GM12874 (cell line): ENCODE data around the gene MYO1H.

ENCODE experiments used
- CTCF ChIP-seq: IDR thresholded peaks from 2 replicates; pipeline ENCODE4 v1.5.1; 2011; ENCODE audit warnings: low read depth, mild to moderate bottlenecking, control low read depth, low read length, moderate library complexity; ENCODE audit not compliant: insufficient read depth

MYO1H gene

GRCh38 chr12:109436188-109436560 is 88.5 kb downstream of the MYO1H start:
- TF ChIP-seq CTCF: no peak

- no peak for TF ChIP-seq CTCF
Observed at GRCh38 chr12:109439181-109439580, 91.5 kb downstream of the MYO1H start.

GRCh38 chr12:109440851-109441490 is 93.3 kb downstream of the MYO1H start:
- no peak for TF ChIP-seq CTCF

- no peak for TF ChIP-seq CTCF
Observed at GRCh38 chr12:109443794-109444193, 96.1 kb downstream of the MYO1H start.

GRCh38 chr12:109444259-109444658 is 96.6 kb downstream of the MYO1H start:
- no peak for TF ChIP-seq CTCF

GRCh38 chr12:109445191-109445609 is 97.5 kb downstream of the MYO1H start:
- no peak for TF ChIP-seq CTCF

GRCh38 chr12:109446869-109447268 is 99.2 kb downstream of the MYO1H start:
- TF ChIP-seq CTCF: no peak
